Thyroid gland (tissue), 4 donors: Measurements from ENCODE around the gene ACOT9.

Experiments used
- POLR2A ChIP-seq, 2 donors: fragments of 450-650 bp; IDR thresholded peaks; one replicate each; pipeline ENCODE4 v1.6.1; 2017; ENCODE audit warnings: antibody characterized with exemption in 2 of 2, mild to moderate bottlenecking in 2 of 2, moderate library complexity in 1 of 2
- TF ChIP-seq, protein P1 (sequence below), 6 experiments: fragments of 200-600 bp in 3 of 6; fragments of 450-650 bp in 3 of 6; sonication (generic) in 3 of 6; IDR thresholded peaks; one replicate each; pipeline ENCODE4 v1.5.1; 2016 to 2019; ENCODE audit warnings: antibody characterized with exemption in 6 of 6, mild to moderate bottlenecking in 2 of 6, inconsistent platforms in 1 of 6, moderate library complexity in 1 of 6

DNA sequence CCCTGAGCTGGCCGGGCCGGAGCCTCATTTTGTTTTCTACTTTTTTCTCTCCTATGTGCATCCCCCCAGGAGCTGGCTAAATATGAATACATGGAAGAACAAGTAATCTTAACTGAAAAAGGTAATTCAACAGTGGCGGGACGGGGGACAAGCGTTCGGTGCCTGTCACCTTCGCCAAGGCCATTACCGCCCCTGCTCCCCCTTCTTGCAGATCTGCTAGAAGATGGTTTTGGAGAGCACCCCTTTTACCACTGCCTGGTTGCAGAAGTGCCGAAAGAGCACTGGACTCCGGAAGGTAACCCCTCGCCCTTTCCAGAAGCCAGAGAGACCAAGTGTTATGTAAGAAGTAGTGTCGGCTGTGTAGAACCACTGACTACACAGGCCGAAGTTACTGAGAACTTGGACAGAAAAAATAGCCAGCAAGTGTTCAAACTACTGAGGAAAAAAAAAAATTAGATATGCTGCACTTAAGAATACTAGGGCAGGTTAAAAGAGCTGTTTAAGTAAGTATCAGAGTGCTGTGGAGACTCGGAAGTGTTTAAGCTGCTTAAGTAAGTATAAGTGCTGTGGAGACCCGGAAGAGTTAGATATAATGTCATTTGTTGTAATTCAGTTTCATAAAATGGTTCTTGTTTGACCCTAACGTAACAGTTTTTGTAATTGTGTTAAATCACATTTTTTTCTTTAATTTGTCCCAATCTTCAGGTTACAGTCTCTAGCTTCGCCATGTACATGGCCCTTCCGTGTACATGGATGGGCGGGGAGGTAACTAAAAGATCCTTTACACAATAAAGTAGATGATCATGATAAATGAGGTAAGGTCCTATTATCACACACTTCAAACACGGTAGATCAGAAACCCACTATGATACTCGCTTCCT lies 40.8 kb upstream of the ACOT9 start:
- TF ChIP-seq, protein P1, sequence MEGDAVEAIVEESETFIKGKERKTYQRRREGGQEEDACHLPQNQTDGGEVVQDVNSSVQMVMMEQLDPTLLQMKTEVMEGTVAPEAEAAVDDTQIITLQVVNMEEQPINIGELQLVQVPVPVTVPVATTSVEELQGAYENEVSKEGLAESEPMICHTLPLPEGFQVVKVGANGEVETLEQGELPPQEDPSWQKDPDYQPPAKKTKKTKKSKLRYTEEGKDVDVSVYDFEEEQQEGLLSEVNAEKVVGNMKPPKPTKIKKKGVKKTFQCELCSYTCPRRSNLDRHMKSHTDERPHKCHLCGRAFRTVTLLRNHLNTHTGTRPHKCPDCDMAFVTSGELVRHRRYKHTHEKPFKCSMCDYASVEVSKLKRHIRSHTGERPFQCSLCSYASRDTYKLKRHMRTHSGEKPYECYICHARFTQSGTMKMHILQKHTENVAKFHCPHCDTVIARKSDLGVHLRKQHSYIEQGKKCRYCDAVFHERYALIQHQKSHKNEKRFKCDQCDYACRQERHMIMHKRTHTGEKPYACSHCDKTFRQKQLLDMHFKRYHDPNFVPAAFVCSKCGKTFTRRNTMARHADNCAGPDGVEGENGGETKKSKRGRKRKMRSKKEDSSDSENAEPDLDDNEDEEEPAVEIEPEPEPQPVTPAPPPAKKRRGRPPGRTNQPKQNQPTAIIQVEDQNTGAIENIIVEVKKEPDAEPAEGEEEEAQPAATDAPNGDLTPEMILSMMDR (IDR thresholded peaks at IDR 0.05): no peak
- no peak for TF ChIP-seq POLR2A (IDR thresholded peaks at IDR 0.05)
